ENCODE results near the gene IMMP2L.
"Not testable (repeated sequence)": the region's sequence is repeated elsewhere in the genome, so short reads cannot be mapped to it uniquely, and the experiment has no call there.

IMMP2L gene

GRCh38 chr7:111450705-111451104 lies 111.6 kb downstream of the IMMP2L start:
- DNase-seq = not testable (repeated sequence)

DNA sequence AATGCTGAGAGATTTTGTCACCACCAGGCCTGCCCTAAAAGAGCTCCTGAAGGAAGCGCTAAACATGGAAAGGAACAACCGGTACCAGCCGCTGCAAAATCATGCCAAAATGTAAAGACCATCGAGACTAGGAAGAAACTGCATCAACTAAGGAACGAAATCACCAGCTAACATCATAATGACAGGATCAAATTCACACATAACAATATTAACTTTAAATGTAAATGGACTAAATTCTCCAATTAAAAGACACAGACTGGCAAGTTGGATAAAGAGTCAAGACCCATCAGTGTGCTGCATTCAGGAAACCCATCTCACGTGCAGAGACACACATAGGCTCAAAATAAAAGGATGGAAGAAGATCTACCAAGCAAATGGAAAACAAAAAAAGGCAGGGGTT lies 114.8 kb downstream of the IMMP2L start:
- DNase-seq = not testable (repeated sequence)

DNA sequence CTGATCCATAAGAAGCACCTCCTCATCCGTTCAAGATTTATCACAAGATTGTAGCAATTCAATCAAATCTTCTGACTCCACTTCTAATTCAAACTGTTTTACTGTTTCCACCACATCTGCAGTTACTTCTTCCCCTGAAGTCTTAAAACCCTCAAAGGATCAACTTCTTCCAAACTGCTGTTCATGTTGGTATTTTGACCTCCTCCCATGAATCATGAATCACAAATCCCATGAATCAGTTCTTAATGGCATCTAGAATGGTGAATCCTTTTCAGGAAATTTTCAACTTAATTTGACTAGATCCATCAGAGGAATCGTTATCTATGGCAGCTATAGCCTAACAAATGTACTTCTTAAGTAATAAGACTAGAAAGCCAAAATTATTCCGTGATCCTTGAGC lies 122.3 kb downstream of the IMMP2L start:
- peak; percentile 25 for DNase-seq

DNA sequence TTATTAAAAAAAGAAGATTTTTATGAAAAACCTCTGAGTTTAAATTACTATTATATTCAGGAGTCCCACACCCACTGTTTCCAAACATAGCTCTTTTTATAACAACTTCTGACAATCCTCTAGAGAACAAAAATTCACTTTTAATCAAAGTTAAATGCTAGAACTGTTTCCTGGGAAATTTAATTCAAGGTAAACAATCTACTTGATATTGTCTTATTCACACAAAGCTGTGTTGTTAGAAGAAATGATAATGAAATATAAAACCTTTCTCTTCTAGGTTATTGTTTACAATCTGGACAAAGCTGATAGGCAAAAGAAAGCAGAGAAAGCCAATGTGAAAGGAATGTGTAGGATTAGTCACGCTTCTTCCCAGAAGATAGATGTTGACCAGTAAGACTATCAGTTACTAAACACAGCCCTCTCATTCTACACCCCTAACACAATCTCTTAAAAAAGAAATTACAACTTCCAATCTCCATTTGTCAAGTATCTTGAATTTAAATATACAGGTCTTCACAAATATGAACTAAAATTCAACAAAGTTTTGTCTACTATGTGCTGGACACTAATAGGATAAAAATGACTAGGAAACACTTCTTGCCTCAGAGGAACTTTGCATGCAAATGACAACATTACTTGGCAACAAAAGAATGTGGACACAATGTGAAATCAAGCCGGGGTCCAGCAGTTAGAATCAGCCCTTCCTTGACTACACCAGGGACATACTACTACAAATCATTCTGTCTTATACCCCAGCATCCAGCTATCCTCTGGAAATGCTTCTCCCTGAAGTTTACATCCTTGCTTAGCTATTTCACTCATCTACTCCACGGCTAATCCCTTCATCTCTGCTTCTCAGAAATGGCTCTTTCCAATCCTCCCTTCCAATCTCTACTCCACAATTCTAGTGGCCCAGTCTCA lies 123.7 kb downstream of the IMMP2L start:
- DNase-seq = peak; percentile 64

GRCh38 chr7:111437736-111438135 lies 124.6 kb downstream of the IMMP2L start:
- DNase-seq = no peak

DNA sequence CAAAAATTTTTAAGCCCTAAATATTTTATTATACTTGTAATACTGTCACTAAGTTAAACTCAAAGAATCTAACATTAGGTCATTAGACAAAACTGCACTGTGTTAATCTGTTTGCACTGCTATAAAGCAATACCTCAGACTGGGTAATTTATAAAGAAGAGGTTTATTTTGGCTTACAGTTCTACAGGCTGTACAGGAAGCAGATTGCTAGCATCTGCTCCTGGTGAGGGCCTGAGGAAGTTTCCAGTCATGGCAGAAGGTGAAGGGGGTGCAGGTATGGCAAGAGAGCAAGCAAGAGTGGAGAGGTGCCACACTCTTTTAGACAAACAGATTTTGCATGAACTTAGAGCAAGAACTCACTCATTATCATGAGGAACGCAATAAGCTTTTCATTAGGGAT lies 125.7 kb downstream of the IMMP2L start:
- DNase-seq = no peak

DNA sequence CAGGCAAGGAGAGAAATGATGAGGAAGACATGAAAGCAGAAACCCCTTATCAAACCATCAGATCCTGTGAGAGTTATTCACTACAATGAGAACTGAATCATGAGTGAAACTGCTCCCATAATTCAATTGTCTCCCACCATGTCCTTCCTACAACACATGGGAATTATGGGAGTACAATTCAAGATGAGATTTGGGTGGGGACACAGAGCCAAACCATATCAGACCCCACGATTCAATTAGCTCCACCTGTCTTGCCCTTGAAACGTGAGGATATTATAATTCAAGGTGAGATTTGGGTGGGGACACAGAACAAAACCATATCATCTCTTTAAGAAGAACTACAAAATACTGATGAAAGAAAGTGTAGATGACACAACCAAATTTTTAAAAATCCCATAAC lies 128.9 kb downstream of the IMMP2L start:
- no peak for DNase-seq

DNA sequence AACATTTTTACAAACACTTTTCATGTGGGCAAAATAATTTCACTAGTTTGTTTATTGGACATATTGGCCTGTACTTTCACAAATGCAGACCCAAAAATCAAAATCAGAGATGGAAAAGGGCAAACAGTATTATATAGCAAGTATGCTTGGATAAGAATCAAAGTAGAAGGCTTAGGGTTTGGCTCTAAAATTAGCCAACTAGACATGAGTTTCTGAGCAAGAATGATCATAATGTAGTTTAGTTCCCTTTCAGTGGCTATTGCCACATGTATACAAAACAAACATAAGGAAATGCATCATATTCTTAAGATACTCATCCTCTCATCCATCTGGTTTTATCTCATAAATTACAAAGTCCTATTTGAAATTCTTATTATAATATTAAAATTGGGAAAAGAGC lies 132.5 kb downstream of the IMMP2L start:
- DNase-seq = no peak

DNA sequence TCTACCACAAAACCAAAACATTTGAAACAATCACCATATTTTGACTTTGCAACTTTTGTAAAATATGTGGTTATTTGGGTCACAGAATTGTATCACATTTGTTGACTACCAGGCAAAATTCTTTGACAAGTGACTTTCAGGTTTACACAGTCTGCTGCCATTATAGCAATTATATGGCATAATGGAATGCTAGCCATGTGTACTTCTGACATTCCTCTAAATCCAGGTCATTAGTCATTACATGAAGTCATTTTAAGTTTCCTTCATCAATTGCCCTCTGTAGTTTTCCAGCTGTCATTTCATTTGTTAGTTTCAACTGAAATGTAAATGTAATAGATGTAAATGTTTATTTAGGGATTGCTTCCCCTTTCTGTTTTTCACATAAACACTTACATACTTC lies 137.5 kb downstream of the IMMP2L start:
- DNase-seq = peak; percentile 67

- no peak for DNase-seq
Measured at GRCh38 chr7:111414374-111414773, 147.9 kb downstream of the IMMP2L start.

DNA sequence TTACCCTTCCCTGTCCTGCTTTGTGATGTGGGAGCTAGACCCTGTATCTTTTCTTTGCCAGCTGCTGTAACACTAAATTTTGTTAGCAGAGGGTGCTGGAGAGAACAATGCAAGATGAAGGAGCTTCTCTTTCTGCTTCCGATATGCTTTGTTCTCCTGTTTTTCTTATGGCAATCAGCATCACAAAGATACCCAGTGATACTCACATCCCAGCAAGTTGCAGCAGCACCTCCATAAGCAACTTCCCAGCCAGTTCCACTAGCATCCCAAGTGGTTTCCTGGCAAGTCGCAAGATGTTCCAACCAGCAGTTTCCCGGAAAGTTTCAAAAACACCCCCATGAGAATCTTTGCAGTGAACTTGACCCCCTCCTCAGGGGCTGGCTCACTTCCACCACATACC lies 148.6 kb downstream of the IMMP2L start:
- DNase-seq = peak; percentile 21

GRCh38 chr7:111410899-111411298 lies 151.4 kb downstream of the IMMP2L start:
- no peak for DNase-seq

DNA sequence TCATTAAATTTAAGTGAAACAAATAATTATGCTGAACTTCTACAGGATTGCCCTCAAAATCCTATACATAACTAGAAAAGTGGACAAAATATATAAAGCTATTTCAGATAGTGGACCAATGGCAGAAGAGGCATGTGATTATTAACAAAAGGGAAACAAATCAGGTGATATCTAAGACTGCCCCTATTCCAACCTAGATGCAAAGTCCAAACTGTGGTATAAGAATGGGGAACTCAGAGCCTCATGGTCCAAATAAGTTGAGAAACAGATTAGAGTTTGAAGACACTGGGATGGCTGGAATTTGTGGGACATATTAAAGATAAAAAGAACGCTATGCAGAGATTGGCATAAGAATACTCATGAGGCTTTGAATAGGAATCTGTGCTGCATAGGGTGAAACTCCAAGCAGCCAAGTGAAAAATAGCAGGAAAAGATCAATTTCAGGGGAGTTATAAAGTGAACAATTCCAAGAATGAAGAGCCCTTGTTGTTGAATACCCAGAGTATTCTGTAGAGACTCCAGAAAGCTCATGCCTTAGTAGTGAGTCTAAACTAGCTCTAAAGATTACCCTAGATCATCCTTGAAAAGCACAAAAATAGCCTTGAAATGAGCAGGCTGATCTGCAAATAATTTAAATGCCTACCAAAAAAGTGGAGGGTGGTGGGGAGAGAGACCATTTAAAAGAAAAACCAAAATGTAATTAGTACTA lies 152.4 kb downstream of the IMMP2L start:
- peak; percentile 82 for DNase-seq

- peak; percentile 8 for DNase-seq
Measured at GRCh38 chr7:111408724-111409123, 153.6 kb downstream of the IMMP2L start.

DNA sequence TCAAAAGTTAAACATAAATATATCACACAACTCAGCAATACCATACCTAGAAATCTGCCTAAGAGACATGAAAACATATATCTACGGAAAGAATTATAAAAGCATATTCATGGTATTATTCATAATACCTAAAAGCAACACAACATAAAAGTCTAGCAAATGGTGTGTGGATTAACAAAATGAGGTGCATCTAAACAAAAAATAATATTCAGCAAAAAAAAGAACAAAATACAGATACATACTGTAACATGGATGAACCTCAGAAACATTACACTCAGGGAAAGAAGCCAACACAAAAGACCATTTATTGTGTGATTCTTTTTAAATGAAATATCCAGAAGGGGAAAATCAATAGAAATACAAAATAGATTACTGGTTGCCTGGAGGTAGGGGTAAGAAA lies 155.0 kb downstream of the IMMP2L start:
- no peak for DNase-seq

GRCh38 chr7:111405621-111406020 lies 156.7 kb downstream of the IMMP2L start:
- DNase-seq = no peak

DNA sequence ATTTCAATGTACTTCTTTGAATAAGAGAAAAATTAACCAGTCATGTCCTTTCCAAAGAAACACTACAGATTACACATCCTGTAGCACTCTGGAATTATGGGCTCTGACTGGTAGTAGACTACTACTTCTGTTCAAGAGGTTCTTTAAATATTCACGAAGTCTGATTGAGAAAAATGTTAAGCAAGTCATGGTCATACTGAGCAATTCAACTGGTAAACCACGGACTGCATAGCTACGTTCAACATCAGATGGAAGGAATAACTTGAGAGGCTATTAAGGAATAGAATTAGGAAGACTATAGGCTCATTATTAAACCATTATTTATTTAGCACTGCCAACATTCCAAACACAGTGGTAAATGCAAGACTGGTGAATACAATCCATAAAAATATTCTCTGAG lies 160.8 kb downstream of the IMMP2L start:
- peak; percentile 68 for DNase-seq

- no peak for DNase-seq
Measured at GRCh38 chr7:111400088-111400487, 162.2 kb downstream of the IMMP2L start.

DNA sequence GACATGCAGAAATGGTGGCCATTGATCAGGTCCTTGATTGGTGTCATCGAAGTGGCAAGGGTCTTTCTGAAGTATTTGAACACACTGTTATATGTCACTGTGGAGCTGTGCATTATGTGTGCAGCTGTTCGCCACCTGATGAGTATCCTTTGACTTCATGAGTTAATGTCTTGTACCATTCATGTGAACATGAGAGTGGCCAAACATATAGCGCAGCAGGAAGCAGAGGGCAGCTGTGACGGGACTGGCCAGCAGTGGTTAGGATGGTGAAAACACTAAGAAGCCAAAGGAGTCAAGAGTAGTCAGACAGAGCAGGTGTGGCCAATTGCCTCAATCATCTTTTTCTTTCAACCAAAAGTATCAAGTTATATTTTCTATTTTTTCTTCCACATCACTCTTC lies 167.4 kb downstream of the IMMP2L start:
- no peak for DNase-seq

DNA sequence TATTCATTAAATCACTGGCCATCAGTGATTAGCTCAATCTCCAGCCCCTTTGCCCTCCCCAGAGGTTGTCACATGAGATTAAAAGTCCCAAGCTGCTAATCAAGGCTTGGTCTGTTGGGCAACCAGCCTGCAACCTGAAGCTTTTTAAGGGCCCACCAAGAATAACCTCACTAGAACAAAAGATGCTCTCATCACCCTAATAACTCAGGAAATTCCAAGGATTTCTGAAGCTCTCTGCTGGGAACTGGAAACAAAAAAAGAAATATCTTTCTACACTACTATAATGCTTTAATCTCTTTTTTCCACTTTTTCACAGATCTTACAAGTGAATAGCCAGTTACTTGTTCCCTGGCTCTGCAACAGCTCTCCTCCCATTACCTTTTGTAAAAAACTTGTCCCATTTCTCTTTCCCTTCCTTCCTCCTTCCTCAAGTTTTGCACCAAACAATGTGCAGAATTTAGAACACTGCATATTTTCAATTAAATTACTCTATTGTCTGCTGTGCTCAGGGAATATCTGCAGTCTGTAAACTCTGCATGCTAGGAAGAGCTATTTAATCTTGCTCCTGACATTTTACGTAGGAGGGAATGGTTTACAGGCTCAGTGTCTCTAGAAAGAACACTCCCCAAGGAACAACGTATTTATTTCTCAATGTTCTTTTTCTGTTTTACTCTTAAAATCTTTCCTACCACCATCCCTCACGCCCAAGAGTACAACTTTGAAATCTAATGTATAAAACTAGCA lies 169.1 kb downstream of the IMMP2L start:
- peak; percentile 78 for DNase-seq

DNA sequence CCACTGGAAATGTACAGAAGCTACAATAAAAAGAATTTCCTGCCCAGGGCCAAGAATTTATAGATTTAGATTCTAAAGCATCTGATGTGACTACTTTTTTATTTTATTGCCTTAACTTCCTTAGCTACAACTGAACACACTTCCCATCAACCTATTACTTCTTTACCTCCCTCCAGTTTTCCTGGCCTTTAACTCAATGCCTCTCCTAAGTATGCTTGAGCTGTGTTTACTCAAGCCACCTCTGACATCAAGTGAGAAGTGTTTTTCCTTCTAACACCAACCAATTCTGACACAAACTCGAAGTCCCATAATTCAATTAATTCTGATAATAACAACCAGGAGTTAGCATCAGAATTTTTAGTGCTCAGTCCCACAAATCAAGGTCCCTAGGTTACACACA lies 170.0 kb downstream of the IMMP2L start:
- DNase-seq = no peak

- DNase-seq = no peak
Measured at GRCh38 chr7:111390000-111390399, 172.3 kb downstream of the IMMP2L start.

- DNase-seq = no peak
Measured at GRCh38 chr7:111388912-111389311, 173.4 kb downstream of the IMMP2L start.

DNA sequence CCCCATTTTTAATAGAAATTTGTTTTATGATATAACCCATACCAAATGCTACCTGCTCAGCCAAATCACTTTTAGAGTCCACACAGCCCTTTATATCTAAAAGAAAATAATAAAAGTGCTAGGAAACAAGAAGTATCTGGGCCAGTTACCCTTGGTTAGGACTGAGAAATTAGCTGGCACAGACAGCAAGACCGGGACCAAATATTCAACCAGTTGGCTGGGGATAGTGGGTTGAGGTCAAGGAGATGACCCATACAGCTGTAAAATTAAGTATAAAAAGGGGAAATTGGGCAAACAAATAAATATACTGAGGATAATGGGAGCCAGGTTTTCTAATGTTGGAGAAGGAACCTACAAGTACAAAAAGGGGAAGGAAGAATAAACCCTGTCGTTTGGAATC lies 174.3 kb downstream of the IMMP2L start:
- DNase-seq = no peak
